ENCODE measurements around the gene PRKD2.

Gene PRKD2

GRCh38 chr19:46759206-46759605 lies 42.3 kb upstream of the PRKD2 start:
- TF ChIP-seq CTCF (IDR thresholded peaks at IDR 0.05; ENCODE audit: low read depth, low read length, missing control alignments) = no peak
- DNase-seq (ENCODE audit: low read depth) = no peak
- no peak overlapping the region for H3K4me3 ChIP-seq (ENCODE audit: low read depth, low read length)

- H3K4me3 ChIP-seq (ENCODE audit: low read depth, low read length) = no peak overlapping the region
- no peak for DNase-seq (ENCODE audit: low read depth)
- TF ChIP-seq CTCF (IDR thresholded peaks at IDR 0.05; ENCODE audit: low read depth, low read length, missing control alignments) = no peak
These were observed 39.6 kb upstream of the PRKD2 start for GRCh38 chr19:46756544-46756888.

- no peak for TF ChIP-seq CTCF (IDR thresholded peaks at IDR 0.05; ENCODE audit: low read depth, low read length, missing control alignments)
- H3K4me3 ChIP-seq (ENCODE audit: low read depth, low read length) = no peak overlapping the region
- no peak for DNase-seq (ENCODE audit: low read depth)
These were observed 39.1 kb upstream of the PRKD2 start for GRCh38 chr19:46755853-46756543.

- DNase-seq (ENCODE audit: low read depth) = no peak
- no peak overlapping the region for H3K4me3 ChIP-seq (ENCODE audit: low read depth, low read length)
- TF ChIP-seq CTCF (IDR thresholded peaks at IDR 0.05; ENCODE audit: low read depth, low read length, missing control alignments) = no peak
These were observed 38.4 kb upstream of the PRKD2 start for GRCh38 chr19:46755077-46755852.

GRCh38 chr19:46753420-46754155 lies 36.7 kb upstream of the PRKD2 start:
- TF ChIP-seq CTCF (IDR thresholded peaks at IDR 0.05; ENCODE audit: low read depth, low read length, missing control alignments) = peak; percentile 62
- H3K4me3 ChIP-seq (ENCODE audit: low read depth, low read length) = no peak overlapping the region
- DNase-seq (ENCODE audit: low read depth) = no peak

- peak; percentile 86 for TF ChIP-seq CTCF (IDR thresholded peaks at IDR 0.05; ENCODE audit: low read depth, low read length, missing control alignments)
- no peak for DNase-seq (ENCODE audit: low read depth)
- no peak overlapping the region for H3K4me3 ChIP-seq (ENCODE audit: low read depth, low read length)
These were observed 31.6 kb upstream of the PRKD2 start for GRCh38 chr19:46748325-46749109.

Measured in GM12864 (cell line).